Limb (tissue), 2 donors: ENCODE data around the gene TSBP1.
A peak's percentile ranks its signal among the peaks of the same experiment; 100 is the strongest.
"Not testable (repeated sequence)": the region's sequence is repeated elsewhere in the genome, so short reads cannot be mapped to it uniquely, and the experiment has no call there.

Source experiments
- DNase-seq, 2 donors: peaks; one replicate each; pipeline ENCODE4 v3.0.0-alpha.2; 2016; ENCODE audit errors: extremely low spot score in 2 of 2

TSBP1 gene

DNA sequence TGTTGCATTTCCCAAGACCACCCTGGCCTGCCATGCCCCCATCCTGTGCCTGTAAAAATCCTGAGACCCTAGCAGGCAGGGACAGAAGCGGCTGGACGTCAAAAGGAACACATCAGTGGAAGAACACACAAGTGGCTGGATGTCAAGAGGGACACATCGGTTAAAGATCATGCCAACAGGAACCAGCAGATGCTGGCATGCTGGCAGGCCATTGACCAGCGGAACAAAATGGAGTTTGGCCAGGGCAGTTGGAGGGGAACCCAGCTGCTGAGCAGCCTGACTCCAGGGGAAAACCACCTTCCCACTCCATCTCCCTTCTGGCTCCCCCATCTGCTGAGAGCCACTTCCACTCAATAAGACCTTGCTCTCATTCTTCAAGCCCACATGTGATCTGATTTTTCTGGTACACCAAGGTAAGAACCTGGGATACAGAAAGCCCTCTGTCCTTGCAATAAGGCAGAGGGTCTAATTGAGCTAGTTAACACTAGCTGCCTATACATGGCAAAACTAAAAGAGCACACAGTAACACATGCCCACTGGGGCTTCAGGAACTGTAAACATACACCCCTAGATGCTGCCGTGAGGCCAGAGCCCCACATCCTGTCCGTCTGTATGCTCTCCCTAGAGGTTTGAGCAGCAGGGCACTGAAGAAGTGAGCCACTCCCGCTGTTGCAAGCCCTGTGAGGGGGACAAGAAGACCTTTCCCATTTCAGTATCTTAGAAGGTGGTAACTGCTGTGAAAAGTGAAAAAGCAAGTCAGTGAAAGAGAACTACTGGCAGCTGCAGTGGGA is 4.2 kb upstream of the TSBP1 start:
- DNase-seq: no peak

- DNase-seq: no peak
Measured at GRCh38 chr6:32371229-32371628, 474 bp downstream of the TSBP1 start.

- DNase-seq: no peak
Measured at GRCh38 chr6:32370505-32370904, 1.2 kb downstream of the TSBP1 start.

DNA sequence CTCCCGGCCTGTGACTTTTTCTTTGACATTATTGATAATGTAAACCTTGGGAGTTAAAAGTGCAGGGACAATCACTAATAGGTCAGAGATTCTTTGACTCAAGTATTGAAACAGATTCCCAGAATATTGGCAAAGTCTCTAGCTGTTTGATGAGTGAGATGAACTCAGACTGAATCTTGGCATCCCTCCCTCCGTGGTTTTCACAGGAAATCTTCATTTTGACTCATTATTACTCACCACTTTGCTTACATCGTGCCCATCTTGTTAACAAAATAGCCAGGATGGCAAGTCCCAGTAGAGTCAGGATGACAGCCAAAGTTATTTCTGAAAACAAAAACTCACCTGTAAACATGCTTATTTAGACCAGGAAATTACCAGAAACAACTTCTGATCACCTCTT is 2.0 kb downstream of the TSBP1 start:
- DNase-seq: no peak

DNA sequence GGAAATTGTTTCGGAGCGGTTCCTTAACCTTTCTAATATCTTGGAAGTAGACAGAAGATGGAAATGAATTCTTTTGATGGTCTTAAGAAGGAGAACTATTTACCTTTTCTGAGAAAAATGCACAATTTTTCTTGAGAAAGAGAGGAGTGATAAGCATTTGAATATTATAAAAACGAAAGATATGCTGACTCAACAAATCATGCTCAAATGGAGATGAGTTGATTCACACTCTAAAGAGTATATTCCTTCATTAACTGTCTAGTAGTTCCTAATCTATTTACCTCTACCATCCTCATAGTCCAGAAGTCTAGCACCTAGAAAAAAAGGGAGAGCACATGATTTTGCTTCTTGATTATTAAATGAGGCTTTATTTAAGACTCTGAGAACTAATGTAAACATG is 4.1 kb downstream of the TSBP1 start:
- no peak for DNase-seq

- not testable (repeated sequence) for DNase-seq
Measured at GRCh38 chr6:32359225-32359624, 12.5 kb downstream of the TSBP1 start.

DNA sequence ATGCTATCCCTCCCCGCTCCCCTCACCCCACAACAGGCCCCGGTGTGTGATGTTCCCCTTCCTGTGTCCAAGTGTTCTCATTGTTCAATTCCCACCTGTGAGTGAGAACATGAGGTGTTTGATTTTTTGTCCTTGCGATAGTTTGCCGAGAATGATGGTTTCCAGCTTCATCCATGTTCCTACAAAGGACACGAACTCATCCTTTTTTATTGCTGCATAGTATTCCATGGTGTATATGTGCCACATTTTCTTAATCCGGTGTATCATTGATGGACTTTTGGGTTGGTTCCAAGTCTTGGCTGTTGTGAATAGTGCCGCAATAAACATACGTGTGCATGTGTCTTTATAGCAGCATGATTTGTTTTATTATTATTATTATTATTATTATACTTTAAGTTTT is 13.2 kb downstream of the TSBP1 start:
- DNase-seq: not testable (repeated sequence)

- DNase-seq: no peak
Measured at GRCh38 chr6:32355018-32355417, 16.7 kb downstream of the TSBP1 start.

- no peak for DNase-seq
Measured at GRCh38 chr6:32353348-32353747, 18.4 kb downstream of the TSBP1 start.

GRCh38 chr6:32340242-32340641 is 31.5 kb downstream of the TSBP1 start:
- DNase-seq: no peak

DNA sequence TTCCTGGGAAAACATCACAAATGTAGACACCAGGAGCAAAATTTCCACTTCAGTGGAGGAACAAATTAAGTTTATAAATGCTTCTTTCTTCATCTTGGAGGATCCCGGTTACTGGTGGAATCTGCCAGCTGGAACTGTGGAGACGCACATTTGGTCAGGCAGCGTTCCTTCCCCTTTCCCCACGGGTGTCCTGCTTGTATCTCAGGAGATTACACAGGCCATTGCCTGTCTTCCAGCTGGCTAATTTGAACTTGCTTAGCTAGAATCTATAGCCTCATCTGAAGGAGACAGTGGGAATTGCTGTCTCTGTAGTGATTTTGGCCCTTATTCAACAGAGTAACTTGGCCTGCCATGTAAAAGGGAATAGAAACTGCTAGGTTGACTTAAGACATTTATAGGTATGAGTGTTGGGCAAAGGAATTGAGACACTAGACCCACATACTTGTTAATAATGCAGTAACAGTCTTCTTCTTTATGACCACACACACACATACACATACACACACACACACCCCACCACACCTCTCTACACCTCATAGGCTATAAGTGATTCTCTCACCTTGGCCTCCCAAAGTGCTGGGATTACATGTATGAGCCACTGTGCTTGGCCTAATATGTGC is 34.4 kb downstream of the TSBP1 start:
- peak; percentile 2 to 24 for DNase-seq

DNA sequence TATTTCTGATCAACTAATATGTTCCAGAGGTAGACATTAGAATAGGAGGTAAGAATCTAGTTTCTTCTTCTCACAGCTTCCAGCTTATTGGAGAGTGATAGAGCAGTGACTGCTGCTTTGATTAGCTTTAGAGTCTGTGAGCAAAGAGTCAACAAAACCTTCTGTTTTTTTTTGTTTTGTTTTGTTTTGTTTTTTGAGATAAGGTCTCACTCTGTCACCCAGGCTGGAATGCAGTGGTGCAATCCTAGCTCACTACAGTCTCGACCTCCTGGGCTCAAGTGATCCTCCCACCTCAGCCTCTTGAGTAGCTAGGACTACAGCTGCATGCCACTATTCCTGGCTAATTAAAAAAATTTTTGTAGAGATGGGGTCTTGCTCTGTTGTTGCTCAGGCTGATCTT is 39.3 kb downstream of the TSBP1 start:
- no peak for DNase-seq

GRCh38 chr6:32329141-32329540 is 42.6 kb downstream of the TSBP1 start:
- no peak for DNase-seq

DNA sequence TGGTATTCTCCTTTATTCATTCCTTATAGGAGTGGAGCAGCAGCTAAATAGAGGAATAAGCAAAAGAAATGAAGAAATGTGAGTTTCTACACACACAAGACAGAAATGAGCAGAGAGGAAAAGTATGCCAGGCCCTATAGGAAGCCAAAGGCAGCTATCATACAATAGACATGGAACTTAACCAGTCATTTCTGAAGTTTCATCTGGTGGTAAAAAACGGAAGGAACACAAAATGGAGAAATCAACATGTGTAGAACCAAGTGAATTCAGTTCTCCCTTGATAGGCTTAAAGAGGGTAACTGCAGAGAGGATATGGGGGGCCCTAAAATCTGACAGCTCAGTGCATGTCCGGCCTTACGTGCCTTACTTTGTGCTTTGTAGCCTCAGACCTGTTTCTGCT is 44.6 kb downstream of the TSBP1 start:
- DNase-seq: no peak

DNA sequence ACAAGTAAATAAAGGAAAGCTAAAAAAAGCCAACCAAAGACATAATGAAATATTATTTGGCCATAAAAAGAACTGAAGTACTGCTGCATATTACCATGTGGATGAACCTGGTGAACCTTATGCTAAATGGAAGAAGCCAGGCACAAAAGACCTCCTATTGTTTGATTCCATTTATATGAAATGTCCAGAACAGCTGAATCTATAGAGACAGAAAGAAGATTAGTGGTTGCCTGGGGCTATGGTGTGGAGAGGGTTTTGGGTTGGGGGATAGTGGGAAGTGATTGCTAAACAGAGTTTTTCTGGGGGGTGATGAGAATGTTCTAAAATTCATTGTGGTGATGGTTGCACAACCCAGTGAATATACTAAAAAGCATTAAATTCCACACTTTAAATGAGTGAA is 53.2 kb downstream of the TSBP1 start:
- DNase-seq: no peak

DNA sequence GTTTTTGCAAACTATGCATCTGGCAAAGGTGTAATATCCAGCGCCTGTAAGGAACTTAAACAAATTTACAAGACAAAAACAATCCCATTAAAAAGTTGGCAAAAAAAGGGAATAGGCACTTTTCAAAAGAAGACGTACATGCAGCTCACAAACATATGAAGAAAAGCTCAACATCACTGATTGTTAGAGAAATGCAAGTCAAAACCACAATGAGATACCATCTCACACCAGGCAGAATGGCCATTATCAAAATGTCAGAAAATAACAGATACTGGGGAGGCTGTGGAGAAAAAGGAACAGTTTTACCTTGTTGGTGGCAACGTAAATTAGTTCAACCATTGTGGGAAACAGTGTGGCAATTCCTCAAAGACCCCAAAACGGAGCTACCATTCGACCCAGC is 54.2 kb downstream of the TSBP1 start:
- DNase-seq: no peak

GRCh38 chr6:32313964-32314363 is 57.7 kb downstream of the TSBP1 start:
- no peak for DNase-seq

DNA sequence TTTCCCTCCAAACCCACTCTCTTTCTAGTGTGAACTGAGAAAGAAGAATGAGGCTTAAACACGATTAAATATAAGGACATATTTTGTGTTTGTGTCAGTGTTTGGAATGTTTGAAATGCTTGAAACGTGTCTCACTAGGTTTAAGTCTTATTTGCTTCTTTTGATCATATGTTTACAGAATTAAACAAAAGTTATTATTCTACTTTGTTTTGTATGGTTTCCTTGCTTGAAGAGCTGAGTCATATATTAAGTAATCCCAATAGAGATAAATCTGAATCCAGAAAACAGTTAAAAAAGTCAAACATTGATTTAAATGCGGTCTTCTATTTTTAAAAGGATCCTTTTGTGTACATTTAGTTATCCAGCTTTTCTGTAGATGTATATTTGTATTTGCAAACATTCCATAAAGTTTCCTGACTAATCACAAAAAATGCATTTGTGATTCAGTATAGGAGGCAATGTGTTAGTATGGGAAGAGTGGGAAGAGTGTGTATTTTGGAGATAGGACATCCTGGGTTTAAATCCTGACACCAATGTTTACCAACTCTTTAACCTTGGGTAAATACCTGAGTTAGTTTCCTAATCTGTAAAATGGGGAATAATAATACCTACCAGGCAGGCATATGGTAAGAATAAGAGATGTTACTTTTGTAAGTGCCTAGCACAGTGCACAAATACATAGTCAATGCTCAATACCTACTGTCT is 72.9 kb downstream of the TSBP1 start:
- DNase-seq: no peak

DNA sequence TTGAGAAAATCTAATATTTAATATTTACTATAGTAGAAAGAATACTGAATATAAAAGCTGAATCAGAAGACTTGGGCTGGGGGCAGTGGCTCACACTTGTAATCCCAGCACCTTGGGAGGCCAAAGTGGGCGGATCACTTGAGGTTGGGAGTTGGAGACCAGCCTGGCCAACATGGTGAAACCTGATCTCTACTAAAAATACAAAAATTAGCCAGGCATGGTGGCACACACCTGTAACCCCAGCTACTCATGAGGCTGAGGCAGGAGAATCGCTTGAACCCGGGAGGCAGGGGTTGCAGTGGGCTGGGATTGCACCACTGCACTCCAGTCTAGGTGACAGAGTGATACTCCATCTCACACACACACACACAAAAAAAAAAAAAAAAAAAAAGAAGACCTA is 76.7 kb downstream of the TSBP1 start:
- DNase-seq: not testable (repeated sequence)

DNA sequence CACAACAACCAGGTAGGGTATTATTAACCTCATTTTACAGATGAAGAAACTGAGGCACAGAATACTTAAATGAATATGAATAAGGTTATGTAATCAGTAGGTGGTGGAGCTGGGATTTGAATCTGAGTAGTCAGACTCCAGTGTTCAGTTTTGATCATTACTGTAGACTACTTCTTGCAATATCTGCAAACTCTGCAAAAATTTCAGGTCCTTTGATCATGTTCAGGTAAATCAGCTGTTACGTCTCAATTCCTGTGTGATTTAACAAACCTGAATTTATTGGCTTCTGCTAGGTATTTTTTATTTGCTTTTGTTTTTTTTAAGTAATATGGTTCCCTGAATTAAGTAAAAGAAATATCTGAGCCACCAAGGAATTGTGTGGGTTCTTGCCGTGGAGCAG is 77.1 kb downstream of the TSBP1 start:
- DNase-seq: no peak

- DNase-seq: no peak
Measured at GRCh38 chr6:32293695-32294094, 78.0 kb downstream of the TSBP1 start.

GRCh38 chr6:32291543-32291942 is 80.2 kb downstream of the TSBP1 start:
- DNase-seq: no peak
